GM19438 (cell line): ENCODE results near the gene CHST13.

ENCODE experiments used
- ATAC-seq: cut with Tn5 transposase; IDR thresholded peaks from one replicate; pipeline ENCODE4 v1.9.1; 2021; ENCODE audit warnings: low read depth; ENCODE audit not compliant: unreplicated experiment

CHST13 gene

GRCh38 chr3:126507886-126508285 is 16.1 kb upstream of the CHST13 start:
- ATAC-seq = no peak

- ATAC-seq = no peak
These were observed 15.4 kb upstream of the CHST13 start for GRCh38 chr3:126508564-126508964.

GRCh38 chr3:126509597-126510307 is 14.2 kb upstream of the CHST13 start:
- ATAC-seq = no peak

GRCh38 chr3:126510308-126510910 is 13.5 kb upstream of the CHST13 start:
- ATAC-seq = no peak

GRCh38 chr3:126511291-126511690 is 12.7 kb upstream of the CHST13 start:
- ATAC-seq = no peak

GRCh38 chr3:126512026-126512425 is 11.9 kb upstream of the CHST13 start:
- no peak for ATAC-seq

- no peak for ATAC-seq
These were observed 10.9 kb upstream of the CHST13 start for GRCh38 chr3:126512916-126513650.

- ATAC-seq = no peak
These were observed 9.8 kb upstream of the CHST13 start for GRCh38 chr3:126514161-126514560.

- ATAC-seq = no peak
These were observed 8.8 kb upstream of the CHST13 start for GRCh38 chr3:126515066-126515706.

GRCh38 chr3:126516152-126516935 is 7.6 kb upstream of the CHST13 start:
- no peak for ATAC-seq

- ATAC-seq = no peak
These were observed 7.0 kb upstream of the CHST13 start for GRCh38 chr3:126516936-126517290.

GRCh38 chr3:126517291-126517951 is 6.5 kb upstream of the CHST13 start, which contains the start of gene UROC1:
Gene UROC1 (minus strand): TSS chr3:126517773. CDS start chr3:126517719, 54 bp downstream.
- ATAC-seq = no peak

- ATAC-seq = no peak
These were observed 5.8 kb upstream of the CHST13 start for GRCh38 chr3:126517986-126518778.

GRCh38 chr3:126518779-126519177 is 5.2 kb upstream of the CHST13 start:
- no peak for ATAC-seq

- no peak for ATAC-seq
These were observed 4.2 kb upstream of the CHST13 start for GRCh38 chr3:126519506-126520455.

GRCh38 chr3:126521122-126521891 is 2.6 kb upstream of the CHST13 start:
- no peak for ATAC-seq

- ATAC-seq = no peak
These were observed 1.6 kb upstream of the CHST13 start for GRCh38 chr3:126522363-126522788.
